Measurements from ENCODE around the gene DTWD2.
"Not testable (repeated sequence)": the region's sequence is repeated elsewhere in the genome, so short reads cannot be mapped to it uniquely, and the experiment has no call there.

Gene DTWD2

GRCh38 chr5:118987988-118988865, at the start of gene DTWD2:
TSS of gene DTWD2 (minus strand) at chr5:118988547. CDS start at chr5:118988511, 36 bp downstream.
- DNase-seq: peak; percentile 92

GRCh38 chr5:119037496-119038215, 49.3 kb upstream of the DTWD2 start:
- no peak for DNase-seq

DNA sequence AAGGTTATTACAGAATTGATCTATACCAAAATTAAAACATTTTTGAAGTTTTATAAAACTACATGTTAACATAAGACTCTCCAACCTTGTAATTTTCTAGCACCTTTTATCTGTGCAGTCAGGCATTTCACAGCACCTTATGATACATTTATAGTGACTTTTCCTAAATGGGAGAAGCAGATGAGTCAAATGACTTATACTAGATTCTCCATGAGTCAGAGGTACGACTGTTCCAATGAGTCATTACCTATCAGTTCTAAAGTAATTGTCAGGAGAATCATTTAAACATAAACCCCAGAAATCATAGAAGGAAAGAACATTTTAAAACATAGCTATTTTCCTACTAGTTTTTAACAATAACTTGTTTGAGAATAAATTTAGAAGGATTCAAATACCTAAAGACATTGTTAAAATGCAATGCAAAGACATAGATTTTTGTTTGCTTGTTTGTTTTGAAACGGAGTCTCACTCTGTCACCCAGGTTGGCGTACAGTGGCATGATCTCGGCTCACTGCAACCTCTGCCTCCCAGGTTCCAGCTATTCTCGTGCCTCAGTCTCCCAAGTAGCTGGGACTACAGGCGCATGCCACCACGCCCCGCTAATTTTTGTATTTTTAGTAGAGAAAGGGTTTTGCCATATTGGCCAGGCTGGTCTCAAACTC, 47.9 kb upstream of the DTWD2 start:
- no peak for DNase-seq

GRCh38 chr5:119033135-119033534, 44.8 kb upstream of the DTWD2 start:
- DNase-seq: no peak

DNA sequence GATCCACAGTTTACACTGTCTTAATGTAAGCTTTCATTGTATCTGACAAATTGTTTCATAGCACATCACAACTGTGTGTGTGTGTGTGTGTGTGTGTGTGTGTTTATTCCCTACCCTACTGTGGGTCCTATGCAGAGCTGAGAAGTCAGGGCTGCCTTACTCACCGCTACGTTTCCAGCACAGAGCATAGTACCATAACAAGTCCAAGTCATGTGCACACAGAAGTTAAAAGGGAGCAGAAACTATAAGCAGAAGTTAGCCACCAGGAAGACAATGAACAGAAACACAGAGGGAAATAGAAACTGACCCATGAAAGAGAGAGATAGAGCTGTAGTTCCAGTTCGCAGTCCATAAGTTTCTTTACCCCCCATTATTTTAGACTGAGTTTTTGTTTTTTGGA, 44.3 kb upstream of the DTWD2 start:
- no peak for DNase-seq

DNA sequence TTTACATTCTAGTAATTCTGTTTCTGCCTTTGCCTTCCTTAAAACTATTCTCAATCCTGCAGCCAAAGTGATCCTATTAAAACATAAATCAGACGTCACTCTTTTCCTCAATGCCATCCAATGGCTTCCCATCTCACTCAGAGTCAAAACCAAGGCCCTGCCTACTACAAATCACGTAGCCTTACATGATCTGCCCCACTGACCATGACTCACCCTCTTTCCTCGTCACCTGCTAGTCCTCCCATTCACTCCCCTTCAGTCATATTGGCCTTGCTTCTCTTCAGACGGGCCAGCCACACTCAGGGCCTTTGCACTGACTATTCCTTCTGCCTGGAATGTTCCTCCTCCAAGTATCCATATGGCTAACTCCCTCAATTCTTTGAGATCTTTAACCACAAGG, 43.6 kb upstream of the DTWD2 start:
- DNase-seq: no peak

DNA sequence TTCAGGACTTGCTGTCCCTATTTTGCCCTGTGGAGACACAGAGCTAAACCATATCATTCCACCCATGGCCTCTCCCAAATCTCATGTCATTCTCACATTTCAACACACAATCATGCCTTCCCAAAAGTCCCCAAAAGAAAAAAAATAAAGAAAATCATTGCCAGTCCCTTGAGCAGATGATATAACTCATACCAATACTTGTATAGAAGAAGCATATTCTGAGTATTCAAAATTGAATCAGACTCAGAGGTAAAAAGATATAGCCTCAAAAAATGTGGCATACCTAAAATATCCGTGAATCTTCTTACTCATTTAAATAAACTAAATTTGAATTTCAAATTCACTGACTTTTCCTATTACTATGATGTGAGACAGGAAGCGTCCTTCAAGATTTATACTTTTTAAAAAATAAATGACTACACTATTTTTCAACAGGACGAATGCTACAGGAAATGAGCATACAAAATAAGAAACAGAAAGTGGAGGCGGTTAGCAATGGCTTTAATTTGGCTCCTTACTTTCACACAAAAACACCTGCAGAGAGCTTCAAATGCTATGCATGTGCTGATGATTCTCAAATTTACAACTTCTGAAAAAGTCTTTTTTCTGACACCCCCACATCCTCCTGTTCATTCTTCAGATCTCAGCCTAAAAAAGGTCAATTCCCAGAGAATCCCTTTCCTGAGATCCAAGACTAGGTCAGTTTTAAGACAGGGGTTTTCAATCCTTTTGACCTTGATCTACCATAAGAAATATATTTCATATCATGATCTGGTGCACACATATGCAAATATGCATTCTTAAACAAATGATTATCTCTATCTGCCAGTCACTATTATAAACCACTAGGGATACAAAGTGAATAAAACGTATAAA, 42.9 kb upstream of the DTWD2 start:
- DNase-seq: no peak

GRCh38 chr5:119028575-119028974, 40.2 kb upstream of the DTWD2 start:
- no peak for DNase-seq

DNA sequence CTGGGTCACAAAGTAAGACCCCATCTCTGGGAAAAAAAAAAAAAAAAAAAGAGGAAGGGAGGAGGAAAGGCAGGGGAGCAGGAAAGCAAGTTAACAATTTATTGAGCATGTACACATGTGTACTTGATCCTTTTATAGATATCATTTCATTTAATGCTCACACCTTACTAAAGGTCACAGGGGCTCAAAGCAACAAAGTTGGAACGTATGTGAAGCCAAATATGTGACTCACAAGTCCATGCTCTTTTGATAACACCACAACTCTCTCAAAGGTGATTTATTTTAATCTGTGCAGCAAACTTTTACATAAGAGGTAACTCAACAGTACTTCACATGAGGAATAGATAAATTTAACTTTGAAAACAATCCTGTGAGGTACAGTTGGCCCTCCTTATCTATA, 34.4 kb upstream of the DTWD2 start:
- DNase-seq: no peak

- DNase-seq: no peak
Measured at GRCh38 chr5:119022017-119022745, 33.8 kb upstream of the DTWD2 start.

DNA sequence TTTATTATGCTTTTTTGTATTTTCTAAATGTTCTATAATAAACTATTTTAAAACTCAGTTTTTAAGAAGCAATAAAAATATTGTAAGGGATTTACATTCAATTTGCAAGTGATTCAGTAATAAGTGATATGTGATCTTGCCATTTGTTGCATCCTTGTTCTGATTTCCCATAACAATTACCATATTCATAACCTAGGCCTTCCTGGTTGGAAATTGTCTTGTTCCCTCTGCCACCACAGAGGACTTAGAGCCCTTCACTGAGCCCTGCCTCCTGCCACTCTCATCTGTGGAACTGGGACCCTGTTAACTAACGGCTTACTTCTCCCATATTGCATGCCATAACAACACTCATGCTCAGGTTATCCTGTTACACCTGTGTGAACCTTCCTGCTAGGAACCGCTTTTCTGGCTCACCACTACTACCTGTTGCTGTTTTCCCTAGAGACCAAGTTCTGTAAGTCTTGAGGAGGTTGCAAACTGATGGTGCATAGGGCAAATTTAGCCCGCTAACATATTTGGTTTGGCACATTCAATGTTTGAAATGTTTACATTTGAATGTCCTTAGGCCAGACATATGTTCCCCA, 32.9 kb upstream of the DTWD2 start:
- DNase-seq: no peak

- no peak for DNase-seq
Measured at GRCh38 chr5:119019949-119020348, 31.6 kb upstream of the DTWD2 start.

DNA sequence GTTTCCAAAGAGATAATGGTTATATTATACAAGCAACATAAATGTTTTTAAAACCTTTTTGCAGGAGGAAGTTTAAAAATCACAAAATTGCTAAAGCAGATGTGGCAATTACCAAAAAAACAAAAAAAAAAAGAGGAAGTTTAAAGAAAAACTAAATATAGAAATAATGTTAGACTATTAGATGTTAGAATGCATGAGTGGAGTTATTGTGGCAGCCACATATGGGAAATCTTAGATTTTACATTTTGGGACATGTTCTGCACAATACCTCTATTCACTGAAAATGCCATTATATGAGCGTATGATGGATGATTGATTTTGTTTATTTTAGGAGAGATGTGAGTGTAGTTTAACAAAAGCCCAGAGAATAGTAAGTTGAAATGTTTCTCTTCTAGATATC, 31.2 kb upstream of the DTWD2 start:
- DNase-seq: no peak

GRCh38 chr5:119017994-119018393, 29.6 kb upstream of the DTWD2 start:
- no peak for DNase-seq

- DNase-seq: no peak
Measured at GRCh38 chr5:119016125-119016774, 27.9 kb upstream of the DTWD2 start.

GRCh38 chr5:119011186-119011585, 22.8 kb upstream of the DTWD2 start:
- DNase-seq: no peak

DNA sequence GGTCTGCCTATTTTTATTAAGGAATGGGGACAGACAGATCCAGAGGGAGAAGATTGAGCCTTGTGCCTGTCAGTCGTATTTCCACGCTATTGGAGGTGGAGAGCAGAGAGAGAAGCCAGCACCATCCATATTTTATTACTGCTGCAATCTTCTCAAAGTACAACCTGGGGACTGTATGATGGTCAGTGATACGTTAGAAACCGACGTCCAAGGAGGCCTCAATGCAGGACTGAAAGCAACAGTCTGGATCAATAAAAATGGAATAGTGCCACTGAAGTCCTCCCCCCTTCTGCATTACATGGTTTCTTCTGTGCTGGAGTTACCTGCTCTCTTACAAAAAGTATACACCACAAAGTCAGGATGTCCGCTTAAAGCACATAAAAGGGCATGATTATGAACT, 21.9 kb upstream of the DTWD2 start:
- DNase-seq: no peak

DNA sequence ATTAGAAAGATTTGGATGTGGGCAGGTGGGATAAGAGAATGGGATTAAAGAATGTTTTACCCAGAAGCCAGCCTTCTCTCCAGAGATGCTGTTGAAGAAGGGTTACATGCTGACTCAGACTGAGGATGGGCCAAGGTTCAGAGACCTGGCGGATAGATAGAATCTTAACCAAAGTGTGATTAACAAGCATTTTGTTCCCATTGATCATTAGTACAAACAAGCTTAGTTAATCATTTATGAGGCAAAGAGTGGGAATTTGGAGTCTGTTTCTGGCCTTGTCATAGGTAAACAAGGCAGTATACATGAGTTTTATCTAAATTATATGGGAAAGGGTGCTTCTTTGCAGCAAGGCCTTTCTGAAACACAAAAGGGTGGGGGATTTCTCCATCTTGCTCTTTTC, 20.8 kb upstream of the DTWD2 start:
- DNase-seq: no peak

GRCh38 chr5:118999696-119000095, 11.3 kb upstream of the DTWD2 start:
- no peak for DNase-seq

DNA sequence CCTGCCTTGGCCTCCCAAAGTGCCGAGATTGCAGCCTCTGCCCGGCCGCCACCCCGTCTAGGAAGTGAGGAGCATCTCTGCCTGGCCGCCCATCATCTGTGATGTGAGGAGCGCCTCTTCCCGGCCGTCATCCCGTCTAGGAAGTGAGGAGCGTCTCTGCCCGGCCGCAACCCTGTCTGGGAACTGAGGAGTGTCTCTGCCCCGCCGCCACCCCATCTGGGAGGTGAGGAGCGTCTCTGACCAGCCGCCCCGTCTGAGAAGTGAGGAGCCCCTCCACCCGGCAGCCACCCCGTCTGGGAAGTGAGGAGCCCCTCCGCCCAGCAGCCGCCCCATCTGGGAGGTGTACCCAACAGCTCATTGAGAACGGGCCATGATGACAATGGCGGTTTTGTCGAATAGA, 10.5 kb upstream of the DTWD2 start:
- DNase-seq: not testable (repeated sequence)

- no peak for DNase-seq
Measured at GRCh38 chr5:118996098-118996497, 7.8 kb upstream of the DTWD2 start.

All from activated CD8-positive, alpha-beta memory T cell treated with anti-CD3 and anti-CD28 coated beads, Interleukin-2, amount 50 U/mL, for 4 hours (primary cell).